ENCODE measurements around the gene ALAD. TPM values are rescaled to one million over a fixed set of nuclear protein-coding genes. Genes with fewer than 3 reads are reported as not detected.

ALAD gene
- total and polyA plus RNA-seq, 2 experiments from 2014 or later = 19.1 to 20.3 TPM

DNA sequence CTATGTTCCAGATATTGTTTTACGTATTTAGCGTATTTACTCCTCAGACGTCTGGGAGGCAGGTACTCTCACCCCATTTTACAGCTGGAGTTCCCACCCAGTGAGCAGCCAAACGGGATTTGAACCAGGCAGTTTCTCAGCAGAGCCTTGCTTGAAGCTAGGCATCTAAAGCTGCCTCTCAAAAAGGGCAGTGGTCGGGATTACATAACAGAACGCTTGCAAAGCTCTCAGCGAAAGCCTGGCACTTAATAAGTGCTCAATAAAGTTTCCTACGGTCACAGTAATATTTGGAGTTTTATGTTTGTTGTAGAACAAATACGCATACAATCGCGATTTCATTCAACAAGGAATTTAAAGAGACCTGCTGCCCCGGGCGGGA is 52.0 kb downstream of the ALAD start:
- Histone ChIP-seq H3K27me3 (peaks cover 58% of the 10 kb centered on the region), H3K4me1 (ENCODE audit: low read depth) (peaks cover 10% of the 10 kb centered on the region), H3K36me3 (no peaks in the 10 kb centered on the region), H3K4me3 (peak overlapping the region; percentile 49), H3K27ac (no peak overlapping the region), H3K9me3 (ENCODE audit: low read depth) (no peaks in the 10 kb centered on the region)
- TF ChIP-seq, protein P1, sequence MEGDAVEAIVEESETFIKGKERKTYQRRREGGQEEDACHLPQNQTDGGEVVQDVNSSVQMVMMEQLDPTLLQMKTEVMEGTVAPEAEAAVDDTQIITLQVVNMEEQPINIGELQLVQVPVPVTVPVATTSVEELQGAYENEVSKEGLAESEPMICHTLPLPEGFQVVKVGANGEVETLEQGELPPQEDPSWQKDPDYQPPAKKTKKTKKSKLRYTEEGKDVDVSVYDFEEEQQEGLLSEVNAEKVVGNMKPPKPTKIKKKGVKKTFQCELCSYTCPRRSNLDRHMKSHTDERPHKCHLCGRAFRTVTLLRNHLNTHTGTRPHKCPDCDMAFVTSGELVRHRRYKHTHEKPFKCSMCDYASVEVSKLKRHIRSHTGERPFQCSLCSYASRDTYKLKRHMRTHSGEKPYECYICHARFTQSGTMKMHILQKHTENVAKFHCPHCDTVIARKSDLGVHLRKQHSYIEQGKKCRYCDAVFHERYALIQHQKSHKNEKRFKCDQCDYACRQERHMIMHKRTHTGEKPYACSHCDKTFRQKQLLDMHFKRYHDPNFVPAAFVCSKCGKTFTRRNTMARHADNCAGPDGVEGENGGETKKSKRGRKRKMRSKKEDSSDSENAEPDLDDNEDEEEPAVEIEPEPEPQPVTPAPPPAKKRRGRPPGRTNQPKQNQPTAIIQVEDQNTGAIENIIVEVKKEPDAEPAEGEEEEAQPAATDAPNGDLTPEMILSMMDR (IDR thresholded peaks at IDR 0.05; ENCODE audit: low read depth, low read length) = no peak
- no peak for DNase-seq (ENCODE audit: low read depth in 1 of 2, low spot score in 1 of 2)

DNA sequence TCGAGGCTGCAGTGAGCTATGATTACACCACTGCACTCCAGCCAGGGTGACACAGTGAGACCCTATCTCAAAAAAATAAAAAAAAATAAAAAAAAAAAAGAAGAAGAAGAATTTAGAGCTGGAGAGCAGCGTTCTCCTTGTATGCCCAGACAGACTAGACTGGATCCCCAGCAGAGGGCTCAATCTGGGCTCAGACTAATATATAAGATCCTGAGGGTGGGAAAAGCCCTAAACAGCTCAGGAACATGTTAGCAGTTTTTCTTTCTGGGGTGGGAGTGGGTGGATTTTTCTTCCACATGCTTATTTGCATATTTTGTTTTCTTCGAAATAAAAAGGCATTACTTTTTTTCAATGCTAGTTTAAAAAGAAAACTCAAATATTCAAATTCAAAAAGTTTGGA is 52.6 kb downstream of the ALAD start:
- Histone ChIP-seq H3K9me3 (ENCODE audit: low read depth) (no peaks in the 10 kb centered on the region), H3K27ac (no peak overlapping the region), H3K36me3 (no peaks in the 10 kb centered on the region), H3K27me3 (peaks cover 54% of the 10 kb centered on the region), H3K4me1 (ENCODE audit: low read depth) (peaks cover 14% of the 10 kb centered on the region), H3K4me3 (no peak overlapping the region)
- DNase-seq (ENCODE audit: low read depth in 1 of 2, low spot score in 1 of 2) = no peak
- TF ChIP-seq, protein P1 (IDR thresholded peaks at IDR 0.05; ENCODE audit: low read depth, low read length) = no peak

GRCh38 chr9:113345671-113346070 is 55.4 kb downstream of the ALAD start:
- Histone ChIP-seq H3K27me3 (peaks cover 29% of the 10 kb centered on the region), H3K36me3 (no peaks in the 10 kb centered on the region), H3K4me1 (ENCODE audit: low read depth) (peaks cover 15% of the 10 kb centered on the region), H3K9me3 (ENCODE audit: low read depth) (no peaks in the 10 kb centered on the region), H3K4me3 (no peak overlapping the region), H3K27ac (no peak overlapping the region)
- DNase-seq (ENCODE audit: low read depth in 1 of 2, low spot score in 1 of 2) = no peak
- TF ChIP-seq, protein P1 (IDR thresholded peaks at IDR 0.05; ENCODE audit: low read depth, low read length) = no peak

GRCh38 chr9:113345190-113345589 is 55.9 kb downstream of the ALAD start:
- no peak for DNase-seq (ENCODE audit: low read depth in 1 of 2, low spot score in 1 of 2)
- Histone ChIP-seq H3K9me3 (ENCODE audit: low read depth) (no peaks in the 10 kb centered on the region), H3K27me3 (peaks cover 24% of the 10 kb centered on the region), H3K27ac (no peak overlapping the region), H3K4me3 (no peak overlapping the region), H3K36me3 (no peaks in the 10 kb centered on the region), H3K4me1 (ENCODE audit: low read depth) (peaks cover 14% of the 10 kb centered on the region)
- TF ChIP-seq, protein P1 (IDR thresholded peaks at IDR 0.05; ENCODE audit: low read depth, low read length) = no peak

GRCh38 chr9:113343732-113344231 is 57.3 kb downstream of the ALAD start:
- peaks cover 10% of the 10 kb centered on the region for H3K27me3 ChIP-seq
- no peaks in the 10 kb centered on the region for H3K9me3 ChIP-seq (ENCODE audit: low read depth)
- peak overlapping the region; percentile 93 for H3K27ac ChIP-seq
- peaks cover 9% of the 10 kb centered on the region for H3K4me1 ChIP-seq (ENCODE audit: low read depth)
- H3K36me3 ChIP-seq = no peaks in the 10 kb centered on the region
- H3K4me3 ChIP-seq = no peak overlapping the region
- peak; percentile 91 to 95 for DNase-seq (ENCODE audit: low read depth in 1 of 2, low spot score in 1 of 2)
- TF ChIP-seq, protein P1 (IDR thresholded peaks at IDR 0.05; ENCODE audit: low read depth, low read length) = no peak

Measured in cardiac muscle cell (in vitro differentiated cells and primary cell).